OCI-LY3 (cell line): ENCODE data around the gene STX4.

Experiments
- H2AFZ ChIP-seq: fragments of 200-600, 300-600 bp; shearing (Covaris generic); 2 replicates; pipeline ENCODE4 v1.6.0; 2014; ENCODE audit warnings: antibody characterized with exemption, low read depth, low read length
- H3K27ac ChIP-seq: fragments of 200-600, 300-600 bp; sonication (generic); 2 replicates; pipeline ENCODE4 v1.5.1; 2014; ENCODE audit warnings: mild to moderate bottlenecking, low read length, moderate library complexity, mixed read lengths
- H3K27me3 ChIP-seq: fragments of 200-600, 300-600 bp; sonication (generic); 2 replicates; pipeline ENCODE4 v1.6.1; 2014; ENCODE audit warnings: low read depth, low read length, mixed read lengths
- H3K36me3 ChIP-seq: fragments of 200-600, 300-600 bp; sonication (generic); replicated peaks from 2 replicates; pipeline ENCODE3; 2014; ENCODE audit warnings: low read depth, low read length, mixed read lengths
- H3K4me1 ChIP-seq: fragments of 300-600, 200-600 bp; sonication (generic); 2 replicates; pipeline ENCODE4 v1.6.1; 2014; ENCODE audit warnings: low read length, mixed read lengths
- H3K4me2 ChIP-seq: fragments of 200-600, 300-600 bp; sonication (generic); 2 replicates; pipeline ENCODE4 v1.6.1; 2014; ENCODE audit warnings: low read length, mixed read lengths
- H3K4me3 ChIP-seq: fragments of 300-600, 200-600 bp; sonication (generic); 2 replicates; pipeline ENCODE4 v1.5.1; 2014; ENCODE audit warnings: antibody characterized with exemption, mild to moderate bottlenecking, low read length, moderate library complexity
- H3K79me2 ChIP-seq: fragments of 300-600, 200-600 bp; shearing (Covaris generic); 2 replicates; pipeline ENCODE4 v1.6.1; 2014; ENCODE audit warnings: mild to moderate bottlenecking, low read length, mixed read lengths
- H3K9ac ChIP-seq: fragments of 300-600, 200-600 bp; shearing (Covaris generic); 2 replicates; pipeline ENCODE4 v1.6.0; 2014; ENCODE audit warnings: mild to moderate bottlenecking, low read length, moderate library complexity
- H3K9me3 ChIP-seq: fragments of 200-600, 300-600 bp; shearing (Covaris generic); 2 replicates; pipeline ENCODE4 v1.6.1; 2014; ENCODE audit warnings: low read length, mixed read lengths; ENCODE audit not compliant: insufficient read depth
- H4K20me1 ChIP-seq: fragments of 200-600, 300-600 bp; sonication (generic); 2 replicates; pipeline ENCODE4 v1.6.1; 2016; ENCODE audit warnings: low read length, mixed read lengths; ENCODE audit not compliant: insufficient read depth
- CTCF ChIP-seq: fragments of 200-600, 300-600 bp; sonication (generic); IDR thresholded peaks from 2 replicates; pipeline ENCODE4 v1.5.1; 2014; ENCODE audit warnings: antibody characterized with exemption, low read length, low read depth
- EZH2phosphoT487 ChIP-seq: fragments of 200-600 bp; shearing (Covaris generic); IDR thresholded peaks from 2 replicates; pipeline ENCODE4 v1.6.1; 2018; ENCODE audit warnings: antibody characterized with exemption, mixed run types, low read depth

Gene STX4

GRCh38 chr16:30997725-30998711, 35.3 kb upstream of the STX4 start:
- Histone ChIP-seq H3K9ac (no peak overlapping the region), H3K27me3 (0 out of 2 replicates have a peak, but pooled peaks cover 7% of the 10 kb centered on the region), H3K79me2 (no peaks in the 10 kb centered on the region), H2AFZ (0 out of 2 replicates have a peak overlapping the region, but pooled peaks have one; percentile 35), H3K4me2 (peak overlapping the region; percentile 85), H3K4me3 (peak overlapping the region; percentile 94), H4K20me1 (no peaks in the 10 kb centered on the region), H3K4me1 (peaks cover 15% of the 10 kb centered on the region; the same call in 1 of the 2 replicates), H3K36me3 (no peaks in the 10 kb centered on the region), H3K27ac (no peak overlapping the region), H3K9me3 (no peaks in the 10 kb centered on the region)
- no peak for TF ChIP-seq CTCF
- TF ChIP-seq EZH2phosphoT487: no peak

GRCh38 chr16:30998852-30999761, 34.3 kb upstream of the STX4 start:
- no peak overlapping the region for H3K4me2 ChIP-seq
- H3K36me3 ChIP-seq: no peaks in the 10 kb centered on the region
- no peak overlapping the region for H2AFZ ChIP-seq
- H3K27ac ChIP-seq: no peak overlapping the region
- H4K20me1 ChIP-seq: no peaks in the 10 kb centered on the region
- no peaks in the 10 kb centered on the region for H3K9me3 ChIP-seq
- no peak overlapping the region for H3K4me3 ChIP-seq
- H3K4me1 ChIP-seq: peaks cover 11% of the 10 kb centered on the region; the same call in 1 of the 2 replicates
- H3K79me2 ChIP-seq: no peaks in the 10 kb centered on the region
- 0 out of 2 replicates have a peak, but pooled peaks cover 7% of the 10 kb centered on the region for H3K27me3 ChIP-seq
- H3K9ac ChIP-seq: no peak overlapping the region
- TF ChIP-seq EZH2phosphoT487 (no peak), CTCF (no peak)

DNA sequence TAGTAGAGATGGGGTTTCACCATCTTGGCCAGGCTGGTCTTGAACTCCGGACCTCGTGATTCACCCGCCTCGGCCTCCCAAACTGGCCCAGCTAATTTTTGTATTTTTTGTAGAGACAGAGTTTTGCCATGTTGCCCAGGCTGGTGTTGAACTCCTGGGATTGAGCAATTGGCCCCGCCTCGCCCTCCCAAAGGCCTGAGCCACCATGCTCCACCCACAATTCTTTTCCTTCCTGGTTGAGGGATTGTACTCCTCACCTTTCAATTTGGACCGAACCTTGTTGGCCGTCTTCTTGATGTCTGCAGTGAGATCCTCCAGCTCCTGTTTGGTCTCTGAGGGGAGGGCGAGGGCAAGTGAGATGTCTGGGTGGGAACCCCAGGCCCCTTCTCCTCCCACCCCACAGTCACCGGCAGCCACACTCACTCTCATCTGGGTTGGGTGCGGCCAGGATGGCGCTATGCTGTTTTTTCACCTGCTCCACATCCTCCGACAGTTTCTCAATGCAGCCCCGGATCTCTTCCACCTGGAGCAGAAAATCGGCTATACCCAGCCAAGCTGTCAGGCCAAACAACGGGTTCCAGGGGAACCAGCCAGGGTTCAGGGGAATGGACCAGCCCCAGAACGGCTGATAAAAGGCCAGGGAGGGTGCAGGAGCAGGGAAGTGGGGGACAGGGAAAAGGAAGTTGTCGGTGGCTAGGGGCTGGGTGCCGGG, 32.5 kb upstream of the STX4 start:
- H3K9ac ChIP-seq: no peak overlapping the region
- no peaks in the 10 kb centered on the region for H4K20me1 ChIP-seq
- H3K79me2 ChIP-seq: no peaks in the 10 kb centered on the region
- TF ChIP-seq CTCF: no peak
- TF ChIP-seq EZH2phosphoT487: no peak
- H3K4me1 ChIP-seq: peaks cover 4% of the 10 kb centered on the region; the same call in 1 of the 2 replicates
- H2AFZ ChIP-seq: no peak overlapping the region
- no peak overlapping the region for H3K27ac ChIP-seq
- H3K27me3 ChIP-seq: 0 out of 2 replicates have a peak, but pooled peaks cover 7% of the 10 kb centered on the region
- H3K4me3 ChIP-seq: no peak overlapping the region
- no peaks in the 10 kb centered on the region for H3K36me3 ChIP-seq
- no peak overlapping the region for H3K4me2 ChIP-seq
- no peaks in the 10 kb centered on the region for H3K9me3 ChIP-seq
